ENCODE measurements around the gene NRGN. TPM values are rescaled to one million over a fixed set of nuclear protein-coding genes. Genes with fewer than 3 reads are reported as not detected.
A peak's percentile ranks its signal among the peaks of the same experiment; 100 is the strongest.

Gene NRGN
- total RNA-seq, 4 donors from 2014 or later: 0.66 to 2.4 (median 1.8) TPM

DNA sequence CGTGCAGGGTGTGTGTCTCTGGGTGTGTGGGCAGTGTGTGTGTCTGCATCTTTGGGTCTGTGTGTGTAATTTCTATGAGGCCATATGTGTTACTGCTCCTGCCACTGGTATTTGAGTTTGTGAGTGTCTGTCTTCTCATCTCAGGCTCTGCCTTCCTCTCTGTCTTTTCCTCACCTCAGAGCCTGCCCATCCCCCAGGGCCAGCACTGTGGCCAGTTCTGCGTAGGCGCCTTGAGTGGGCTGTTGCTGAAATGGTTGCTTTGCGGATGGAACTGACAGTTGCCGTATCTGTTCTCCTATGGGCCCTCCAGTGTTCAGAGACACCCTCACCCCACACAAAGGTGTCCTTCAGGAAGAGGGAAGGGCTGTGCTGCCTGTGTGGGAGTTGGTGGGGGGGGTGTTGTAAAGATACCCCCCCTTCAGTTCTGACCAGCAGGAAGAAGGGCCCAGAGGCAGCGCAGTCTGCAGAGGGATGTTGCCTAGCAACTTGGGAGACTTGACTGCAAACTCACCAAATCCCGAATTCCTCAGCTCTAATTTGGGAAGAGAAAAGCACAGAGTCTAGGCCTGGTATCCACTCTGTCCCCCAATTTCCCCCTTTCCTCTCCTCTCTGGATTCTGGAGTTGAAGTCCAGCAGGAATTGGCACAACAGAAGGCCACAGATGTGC, 2.0 kb upstream of the NRGN start:
- no peak overlapping the region for H3K4me3 ChIP-seq
- TF ChIP-seq, protein P1, sequence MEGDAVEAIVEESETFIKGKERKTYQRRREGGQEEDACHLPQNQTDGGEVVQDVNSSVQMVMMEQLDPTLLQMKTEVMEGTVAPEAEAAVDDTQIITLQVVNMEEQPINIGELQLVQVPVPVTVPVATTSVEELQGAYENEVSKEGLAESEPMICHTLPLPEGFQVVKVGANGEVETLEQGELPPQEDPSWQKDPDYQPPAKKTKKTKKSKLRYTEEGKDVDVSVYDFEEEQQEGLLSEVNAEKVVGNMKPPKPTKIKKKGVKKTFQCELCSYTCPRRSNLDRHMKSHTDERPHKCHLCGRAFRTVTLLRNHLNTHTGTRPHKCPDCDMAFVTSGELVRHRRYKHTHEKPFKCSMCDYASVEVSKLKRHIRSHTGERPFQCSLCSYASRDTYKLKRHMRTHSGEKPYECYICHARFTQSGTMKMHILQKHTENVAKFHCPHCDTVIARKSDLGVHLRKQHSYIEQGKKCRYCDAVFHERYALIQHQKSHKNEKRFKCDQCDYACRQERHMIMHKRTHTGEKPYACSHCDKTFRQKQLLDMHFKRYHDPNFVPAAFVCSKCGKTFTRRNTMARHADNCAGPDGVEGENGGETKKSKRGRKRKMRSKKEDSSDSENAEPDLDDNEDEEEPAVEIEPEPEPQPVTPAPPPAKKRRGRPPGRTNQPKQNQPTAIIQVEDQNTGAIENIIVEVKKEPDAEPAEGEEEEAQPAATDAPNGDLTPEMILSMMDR (IDR thresholded peaks at IDR 0.05): no peak
- no peak for TF ChIP-seq POLR2AphosphoS5 (IDR thresholded peaks at IDR 0.05)
- TF ChIP-seq POLR2A (IDR thresholded peaks at IDR 0.05): no peak
- TF ChIP-seq EP300 (IDR thresholded peaks at IDR 0.05): no peak
- H3K27me3 ChIP-seq: peaks cover 55% of the 10 kb centered on the region
- no peak overlapping the region for H3K27ac ChIP-seq
- no peaks in the 10 kb centered on the region for H3K36me3 ChIP-seq
- no peak for ATAC-seq
- H3K4me1 ChIP-seq: peaks cover 0 to 23% (median 12%) of the 10 kb centered on the region in 3 donors
- H3K9me3 ChIP-seq: no peaks in the 10 kb centered on the region
- 75 to 100% methylated on average over 2 to 4 of the region's 7 CpGs for WGBS, 2 donors (ENCODE audit: low coverage in 1 of 2)

DNA sequence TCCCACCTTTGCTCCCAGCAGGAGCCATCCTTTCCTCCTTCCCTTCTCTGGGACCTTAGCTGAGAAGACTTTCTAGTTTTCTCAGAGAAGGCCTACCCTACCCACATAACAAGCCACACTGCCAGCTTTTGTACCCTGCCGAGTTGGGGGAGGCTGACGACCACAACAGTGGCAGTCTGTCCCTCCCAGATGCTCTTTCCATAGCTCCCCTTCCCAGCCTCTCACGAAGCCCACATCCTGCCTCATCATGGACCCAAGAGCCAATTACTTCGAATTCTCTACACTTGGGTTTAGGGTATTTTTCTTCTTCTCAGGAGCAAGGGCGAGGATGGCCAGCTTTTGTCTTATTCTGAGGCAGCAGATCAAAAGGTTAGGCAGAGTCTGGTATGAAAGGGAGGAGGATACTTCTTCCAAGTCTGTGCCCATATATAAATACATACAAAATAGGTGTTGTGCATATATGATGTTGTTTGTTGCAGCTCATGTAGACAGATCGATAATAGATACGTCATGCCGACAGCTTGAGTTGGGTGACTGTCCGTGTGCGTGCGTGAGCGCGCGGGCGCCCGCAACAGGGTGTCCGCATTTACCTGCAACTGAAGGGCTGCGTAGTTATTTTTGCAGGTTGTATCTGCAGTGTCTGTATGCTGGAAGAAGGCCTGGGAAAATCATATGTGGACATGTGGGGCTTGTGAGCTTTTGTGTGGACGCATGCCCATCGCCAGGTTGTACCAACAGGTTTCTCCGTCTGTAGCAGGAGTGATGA, 846 bp upstream of the NRGN start:
- TF ChIP-seq, protein P1 (IDR thresholded peaks at IDR 0.05): no peak
- H3K27ac ChIP-seq: no peak overlapping the region
- no peaks in the 10 kb centered on the region for H3K9me3 ChIP-seq
- H3K27me3 ChIP-seq: peaks cover 67% of the 10 kb centered on the region
- H3K36me3 ChIP-seq: no peaks in the 10 kb centered on the region
- 74 to 83% methylated on average over 13 to 20 of the region's 21 CpGs for WGBS, 2 donors (ENCODE audit: low coverage in 1 of 2)
- H3K4me3 ChIP-seq: peak overlapping the region in 1 of 2 donors; percentile 59
- no peak for ATAC-seq
- peaks cover 0 to 23% (median 12%) of the 10 kb centered on the region in 3 donors for H3K4me1 ChIP-seq

DNA sequence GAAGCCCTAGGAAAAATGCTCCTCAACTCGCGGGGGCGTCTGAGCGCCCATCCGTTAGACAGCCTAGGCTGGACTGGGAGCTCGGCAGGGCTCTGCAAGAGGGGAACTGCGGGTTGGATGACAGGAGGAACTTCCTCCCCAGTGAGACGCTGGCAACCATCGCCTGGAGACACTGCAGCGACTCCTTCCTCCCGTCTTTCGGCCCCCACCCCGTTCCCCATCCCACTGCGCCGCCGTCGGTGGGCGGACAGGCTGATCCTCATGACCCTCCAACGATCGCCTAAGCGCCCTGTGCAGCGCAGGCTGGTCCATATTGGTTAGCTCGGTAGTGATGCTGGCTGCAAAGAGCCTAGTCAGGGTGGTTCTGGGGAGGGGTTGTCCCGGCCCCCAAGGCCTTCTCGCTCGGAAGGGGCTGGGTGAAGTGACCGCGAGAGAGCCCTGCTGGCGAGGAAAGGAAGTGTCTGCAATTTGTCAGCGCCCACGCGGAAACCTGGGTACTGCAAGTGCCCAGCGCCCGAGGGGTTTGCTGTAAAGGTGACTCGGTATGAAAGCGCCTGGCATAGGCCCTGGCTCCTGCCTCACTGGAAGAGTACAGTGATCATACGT, 638 bp downstream of the NRGN start:
- Histone ChIP-seq H3K4me3 (peak overlapping the region; percentile 6 to 59), H3K27me3 (peaks cover 81% of the 10 kb centered on the region), H3K4me1 (peaks cover 0 to 27% (median 12%) of the 10 kb centered on the region in 3 donors), H3K9me3 (no peaks in the 10 kb centered on the region), H3K36me3 (no peaks in the 10 kb centered on the region), H3K27ac (peak overlapping the region in 2 of 4 donors; percentile 16 to 66)
- ATAC-seq: peak; percentile 44
- TF ChIP-seq, protein P1 (IDR thresholded peaks at IDR 0.05): peak in 3 of 4 experiments; percentile 32 to 48 (median 35)
- no peak for TF ChIP-seq EP300 (IDR thresholded peaks at IDR 0.05)
- WGBS, 2 donors (ENCODE audit: low coverage in 1 of 2): 5 to 6% methylated on average over 8 to 14 of the region's 37 CpGs

DNA sequence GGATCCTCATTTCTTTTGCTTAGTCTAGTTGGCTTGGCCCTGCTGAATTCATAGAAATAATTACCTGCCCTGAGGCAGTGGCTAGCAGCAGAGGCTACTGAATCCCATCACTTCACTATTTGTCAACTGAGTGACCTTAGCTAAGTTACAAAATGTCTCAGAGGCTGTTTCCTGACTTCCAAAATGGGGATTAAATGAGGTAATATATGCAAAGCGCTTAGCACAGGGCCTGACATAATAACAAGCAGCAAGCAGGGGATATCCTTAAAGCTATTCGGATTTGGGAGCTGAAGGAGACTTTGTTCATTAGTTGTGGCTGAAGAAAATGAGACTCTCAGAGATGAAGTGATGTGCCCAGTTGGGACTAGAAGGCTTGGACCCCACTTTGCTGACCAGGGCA, 2.8 kb downstream of the NRGN start:
- Histone ChIP-seq H3K36me3 (no peaks in the 10 kb centered on the region), H3K4me1 (peaks cover 0 to 48% (median 25%) of the 10 kb centered on the region in 3 donors), H3K27ac (no peak overlapping the region), H3K4me3 (no peak overlapping the region), H3K9me3 (no peaks in the 10 kb centered on the region), H3K27me3 (peaks cover 99% of the 10 kb centered on the region)
- TF ChIP-seq EP300 (IDR thresholded peaks at IDR 0.05): no peak
- TF ChIP-seq, protein P1 (IDR thresholded peaks at IDR 0.05): no peak
- TF ChIP-seq POLR2A (IDR thresholded peaks at IDR 0.05): no peak
- no peak for TF ChIP-seq POLR2AphosphoS5 (IDR thresholded peaks at IDR 0.05)
- no peak for ATAC-seq
- 67 to 73% methylated on average over 2 of the region's 2 CpGs for WGBS, 2 donors (ENCODE audit: low coverage in 1 of 2)

Measured in gastroesophageal sphincter (tissue), 4 donors.